HepG2 (cell line): ENCODE results near the gene MIEF1. TPM values are rescaled to one million over a fixed set of nuclear protein-coding genes. Genes with fewer than 3 reads are reported as not detected.

Experiments used
- ARID5B ChIP-seq: IDR thresholded peaks from 2 replicates; pipeline ENCODE4 v1.4.0; 2020; ENCODE audit warnings: mild to moderate bottlenecking, missing genetic modification reagents
- ATM ChIP-seq: fragments of 450-650 bp; IDR thresholded peaks from 2 replicates; pipeline ENCODE4 v1.7.1; 2017; ENCODE audit warnings: mild to moderate bottlenecking, borderline replicate concordance
- CHD4 ChIP-seq: fragments of 200-600 bp; sonication (generic); IDR thresholded peaks from 2 replicates; pipeline ENCODE4 v1.7.0; 2017; ENCODE audit warnings: mild to moderate bottlenecking, low read length, borderline replicate concordance
- HDAC1 ChIP-seq: sonication (generic); formaldehyde crosslinking; IDR thresholded peaks from 2 replicates; pipeline ENCODE4 v1.5.1; 2020; ENCODE audit warnings: mild to moderate bottlenecking, missing genetic modification reagents
- MLX ChIP-seq: IDR thresholded peaks from 2 replicates; pipeline ENCODE4 v1.6.1; 2016
- POGZ ChIP-seq: sonication (generic); formaldehyde crosslinking; IDR thresholded peaks from 2 replicates; pipeline ENCODE4 v1.4.0; 2020; ENCODE audit warnings: mild to moderate bottlenecking, missing genetic modification reagents
- REXO4 ChIP-seq: sonication (generic); formaldehyde crosslinking; IDR thresholded peaks from 2 replicates; pipeline ENCODE4 v1.8.0; 2022; ENCODE audit warnings: missing genetic modification reagents, mild to moderate bottlenecking, borderline replicate concordance
- RORA ChIP-seq: sonication (generic); formaldehyde crosslinking; IDR thresholded peaks from 2 replicates; pipeline ENCODE4 v1.5.0; 2020; ENCODE audit warnings: mild to moderate bottlenecking, missing genetic modification reagents, moderate library complexity
- SALL1 ChIP-seq: sonication (generic); formaldehyde crosslinking; IDR thresholded peaks from 2 replicates; pipeline ENCODE4 v1.8.0; 2022; ENCODE audit warnings: mild to moderate bottlenecking, missing genetic modification reagents
- SMAD1 ChIP-seq: sonication (generic); formaldehyde crosslinking; IDR thresholded peaks from 2 replicates; pipeline ENCODE4 v1.4.0; 2020; ENCODE audit warnings: missing genetic modification reagents, low read depth, mild to moderate bottlenecking, borderline replicate concordance
- SOX5 ChIP-seq: IDR thresholded peaks from 2 replicates; pipeline ENCODE4 v1.6.1; 2016; ENCODE audit warnings: borderline replicate concordance
- SP5 ChIP-seq: IDR thresholded peaks from 2 replicates; pipeline ENCODE4 v1.6.1; 2016; ENCODE audit warnings: low read depth, borderline replicate concordance
- ZBTB25 ChIP-seq: IDR thresholded peaks from 2 replicates; pipeline ENCODE4 v1.6.1; 2018; ENCODE audit warnings: missing genetic modification reagents
- ZBTB26 ChIP-seq: IDR thresholded peaks from 2 replicates; pipeline ENCODE4 v1.6.1; 2016; ENCODE audit warnings: missing compliant biosample characterization, missing genetic modification reagents, borderline replicate concordance
- ZMYM2 ChIP-seq: sonication (generic); formaldehyde crosslinking; IDR thresholded peaks from 2 replicates; pipeline ENCODE4 v1.8.0; 2022; ENCODE audit warnings: mild to moderate bottlenecking, missing genetic modification reagents
- ZNF274 ChIP-seq: sonication (generic); formaldehyde crosslinking; IDR thresholded peaks from 2 replicates; pipeline ENCODE4 v1.5.1; 2020; ENCODE audit warnings: mild to moderate bottlenecking, missing genetic modification reagents
- ZNF576 ChIP-seq: sonication (generic); formaldehyde crosslinking; IDR thresholded peaks from 2 replicates; pipeline ENCODE4 v1.4.0; 2020; ENCODE audit warnings: mild to moderate bottlenecking, missing genetic modification reagents
- ZNF652 ChIP-seq: IDR thresholded peaks from 2 replicates; pipeline ENCODE4 v1.6.1; 2016; ENCODE audit warnings: low read depth, borderline replicate concordance
- ZNF710 ChIP-seq: sonication (generic); formaldehyde crosslinking; IDR thresholded peaks from 2 replicates; pipeline ENCODE4 v1.5.0; 2020; ENCODE audit warnings: mild to moderate bottlenecking, missing genetic modification reagents, borderline replicate concordance
- ZNF737 ChIP-seq: sonication (generic); formaldehyde crosslinking; IDR thresholded peaks from 2 replicates; pipeline ENCODE4 v1.5.0; 2020; ENCODE audit warnings: missing genetic modification reagents, mild to moderate bottlenecking, borderline replicate concordance
- polyA plus RNA-seq, 8 experiments: library from polyadenylated mRNA; depleted of rRNA in 3 of 8; stranded (reverse) in 7 of 8; unstranded in 1 of 8; fragments of >200 nt; fragmentation: Illumina TruSeq in 4 of 8; extraction: Trizol in 4 of 8; gene quantifications; 2 replicates each; pipeline versions ENCODE4 v1.2.1 to v1.2.3, GENCODE V29; 2011 to 2016; ENCODE audit warnings: low read depth in 4 of 8, missing spikeins in 1 of 8, mixed read lengths in 1 of 8; ENCODE audit not compliant: insufficient read depth in 1 of 8
- total RNA-seq, 5 experiments: library from RNA; depleted of rRNA; stranded (reverse); fragments of >200 nt; fragmentation: Illumina TruSeq; extraction: Trizol; gene quantifications; 2 replicates each; pipeline ENCODE4 v1.2.3, GENCODE V29; 2016; ENCODE audit warnings: low read depth in 1 of 5

MIEF1 gene
- total and polyA plus RNA-seq, 2 of the 13 experiments (the other 11 are each of a cell fraction or from before 2014, with no cell fraction given) = 21.7 to 34.8 TPM

GRCh38 chr22:39520226-39521105 is 18.4 kb downstream of the MIEF1 start, which contains the start of gene ATF4 (continued):
- TF ChIP-seq ZNF737 (CRISPR knock-in tag) (peak; percentile 96; the same call in 1 of the 2 replicates), ZMYM2 (CRISPR knock-in tag) (no peak; the same call in 1 of the 2 replicates), ZNF274 (peak; percentile 86), ZNF710 (no peak), ARID5B (peak; percentile 39; the same call in 1 of the 2 replicates), SOX5 (CRISPR knock-in tag) (peak; percentile 54; the same call in 1 of the 2 replicates), MLX (peak; percentile 43; the same call in 1 of the 2 replicates), RORA (CRISPR knock-in tag) (no peak), SMAD1 (peak; percentile 86; the same call in 1 of the 2 replicates), ZNF652 (no peak), ZBTB25 (CRISPR knock-in tag) (no peak), REXO4 (CRISPR knock-in tag) (0 out of 2 replicates have a peak, but pooled peaks have one; percentile 38), HDAC1 (CRISPR knock-in tag) (peak; percentile 75), SP5 (no peak), SALL1 (peak; percentile 60), ZNF576 (no peak), ZBTB26 (peak; percentile 66), POGZ (CRISPR knock-in tag) (peak; percentile 51), ATM (no peak), CHD4 (no peak)
